Spleen (tissue), 13 donors: Measurements from ENCODE around the gene OR8G1. TPM values are rescaled to one million over a fixed set of nuclear protein-coding genes. Genes with fewer than 3 reads are reported as not detected.

Source experiments
- DNase-seq: peaks from one replicate; pipeline ENCODE4 v3.0.0-alpha.2; 2020
- H3K27ac ChIP-seq, 8 donors: fragments of 200-600 bp; sonication (generic) in 7 of 8; 1 replicate in 4 of 8; 2 replicates in 4 of 8; pipeline versions ENCODE4 v1.5.0 to v1.8.0; 2016 to 2021; ENCODE audit warnings: inconsistent platforms in 4 of 8, mild to moderate bottlenecking in 4 of 8, moderate library complexity in 1 of 8
- H3K27me3 ChIP-seq, 7 donors: fragments of 200-600 bp; sonication (generic) in 6 of 7; replicated peaks in 1 of 7; 1 replicate in 4 of 7; 2 replicates in 3 of 7; pipeline versions ENCODE4 v1.5.0 to v1.8.0; 2016 to 2021; ENCODE audit warnings: inconsistent platforms in 3 of 7, mild to moderate bottlenecking in 1 of 7
- H3K36me3 ChIP-seq, 6 donors: fragments of 200-600 bp; sonication (generic) in 5 of 6; 1 replicate in 4 of 6; 2 replicates in 2 of 6; pipeline versions ENCODE4 v1.5.0 to v1.8.0; 2016 to 2021; ENCODE audit warnings: inconsistent platforms in 2 of 6
- H3K4me1 ChIP-seq, 6 donors: fragments of 200-600 bp; sonication (generic) in 5 of 6; 1 replicate in 3 of 6; 2 replicates in 3 of 6; pipeline versions ENCODE4 v1.5.0 to v1.8.0; 2016 to 2021; ENCODE audit warnings: inconsistent platforms in 3 of 6
- H3K4me3 ChIP-seq, 8 donors: fragments of 200-600 bp; sonication (generic) in 7 of 8; 1 replicate in 4 of 8; 2 replicates in 4 of 8; pipeline versions ENCODE4 v1.5.0 to v1.8.0; 2016 to 2021; ENCODE audit warnings: inconsistent platforms in 4 of 8, mild to moderate bottlenecking in 4 of 8, moderate library complexity in 2 of 8
- H3K9me3 ChIP-seq, 8 donors: fragments of 200-600 bp; sonication (generic) in 7 of 8; 1 replicate in 4 of 8; 2 replicates in 4 of 8; pipeline versions ENCODE4 v1.5.0 to v1.8.0; 2016 to 2021; ENCODE audit warnings: inconsistent platforms in 4 of 8
- CTCF ChIP-seq, 11 experiments: fragments of 200-600 bp in 7 of 11; fragments of 450-650 bp in 4 of 11; sonication (generic) in 4 of 11; IDR thresholded peaks in 8 of 11; conservative IDR thresholded peaks in 3 of 11; 1 replicate in 7 of 11; 2 replicates in 4 of 11; pipeline versions ENCODE4 v1.4.0 to v1.8.0; 2016 to 2021; ENCODE audit warnings: antibody characterized with exemption in 11 of 11, inconsistent platforms in 4 of 11, mild to moderate bottlenecking in 1 of 11
- POLR2A ChIP-seq, 3 donors: fragments of 450-650 bp; IDR thresholded peaks; one replicate each; pipeline ENCODE4 v1.5.1; 2017; ENCODE audit warnings: antibody characterized with exemption in 3 of 3, mild to moderate bottlenecking in 1 of 3
- POLR2AphosphoS5 ChIP-seq, 3 donors: sonication (generic); formaldehyde crosslinking; IDR thresholded peaks; one replicate each; pipeline ENCODE4 v1.5.1; 2017; ENCODE audit warnings: antibody characterized with exemption in 3 of 3
- WGBS, 5 donors: extraction: QIAGEN DNeasy Blood & Tissue Kit in 3 of 5; methylation state at CpG; one replicate each; pipeline versions ENCODE4 v1.1.5 to v1.1.7; 2013 to 2018; 5-methylcytosine and 5-hydroxymethylcytosine counted together
- intact Hi-C: fragments of 100-400 bp; cut with DNase I; formaldehyde crosslinking; loops from one replicate; pipeline ENCODE4 v1.15.0; 2023; ENCODE audit warnings: low total_unique reads
- long read RNA-seq, 2 donors: transcript quantifications; one replicate each; lab custom pipeline, GENCODE V29; 2026
- polyA plus RNA-seq, 3 donors: library from polyadenylated mRNA; stranded (reverse); fragments of 200-250 nt; gene quantifications; one replicate each; pipeline ENCODE4 v1.2.1, GENCODE V29; 2013
- total RNA-seq, 7 donors: library from RNA; depleted of rRNA in 3 of 7; stranded (reverse); fragments of >200 nt in 3 of 7; fragmentation: NEBNext Ultra II Directional in 4 of 7; extraction: Animal tissue kit (Norgen Biotek cat#: 25700) in 4 of 7; gene quantifications; one replicate each; pipeline versions ENCODE4 v1.1.0 to v1.2.1, GENCODE V29; 2016 to 2021
- donor health status: healthy with polysubstance abuse.
- donor health status: DM: no; HTN: no; CAD: no; lungs with moderate emphysema.
- donor health status: DM: no; HTN: no; CAD: no.
- donor health status: Bipolar disorder and iron deficiency.
- donor health status: healthy.
- donor health status: DM: no; HTN: no; CAD: no.
- donor health status: DM: yes; HTN: yes; CAD: no.

OR8G1 gene, protein sequence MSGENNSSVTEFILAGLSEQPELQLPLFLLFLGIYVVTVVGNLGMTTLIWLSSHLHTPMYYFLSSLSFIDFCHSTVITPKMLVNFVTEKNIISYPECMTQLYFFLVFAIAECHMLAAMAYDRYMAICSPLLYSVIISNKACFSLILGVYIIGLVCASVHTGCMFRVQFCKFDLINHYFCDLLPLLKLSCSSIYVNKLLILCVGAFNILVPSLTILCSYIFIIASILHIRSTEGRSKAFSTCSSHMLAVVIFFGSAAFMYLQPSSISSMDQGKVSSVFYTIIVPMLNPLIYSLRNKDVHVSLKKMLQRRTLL
- total RNA-seq (not detected), polyA plus RNA-seq (not detected)
- long read RNA-seq, donor 1: 0 reads
- long read RNA-seq, donor 2: 0 reads

- no peaks in the 10 kb centered on the region for H3K4me1 ChIP-seq
- no peak within 1 kb of the TSS for H3K4me3 ChIP-seq
- H3K27me3 ChIP-seq: no peaks in the 10 kb centered on the region
- intact Hi-C loops: no loop called here
- H3K9me3 ChIP-seq: no peaks in the 10 kb centered on the region
- WGBS, 5 donors: 66 to 82% (median 72%) methylated on average over 3 of the region's 3 CpGs
- TF ChIP-seq CTCF (IDR thresholded peaks at IDR 0.05 in 8 of 11, conservative IDR thresholded peaks at IDR 0.05 in 3 of 11) (no peak), POLR2AphosphoS5 (IDR thresholded peaks at IDR 0.05) (no peak), POLR2A (IDR thresholded peaks at IDR 0.05) (no peak)
- no peak for DNase-seq
- no peak within 1 kb of the TSS for H3K27ac ChIP-seq
- no peaks in the 10 kb centered on the region for H3K36me3 ChIP-seq
Observed at GRCh38 chr11:124240621-124241397, at the start of gene OR8G1. Gene OR8G1 (plus strand): TSS chr11:124241095. CDS start chr11:124249676, 8,581 bp downstream.

DNA sequence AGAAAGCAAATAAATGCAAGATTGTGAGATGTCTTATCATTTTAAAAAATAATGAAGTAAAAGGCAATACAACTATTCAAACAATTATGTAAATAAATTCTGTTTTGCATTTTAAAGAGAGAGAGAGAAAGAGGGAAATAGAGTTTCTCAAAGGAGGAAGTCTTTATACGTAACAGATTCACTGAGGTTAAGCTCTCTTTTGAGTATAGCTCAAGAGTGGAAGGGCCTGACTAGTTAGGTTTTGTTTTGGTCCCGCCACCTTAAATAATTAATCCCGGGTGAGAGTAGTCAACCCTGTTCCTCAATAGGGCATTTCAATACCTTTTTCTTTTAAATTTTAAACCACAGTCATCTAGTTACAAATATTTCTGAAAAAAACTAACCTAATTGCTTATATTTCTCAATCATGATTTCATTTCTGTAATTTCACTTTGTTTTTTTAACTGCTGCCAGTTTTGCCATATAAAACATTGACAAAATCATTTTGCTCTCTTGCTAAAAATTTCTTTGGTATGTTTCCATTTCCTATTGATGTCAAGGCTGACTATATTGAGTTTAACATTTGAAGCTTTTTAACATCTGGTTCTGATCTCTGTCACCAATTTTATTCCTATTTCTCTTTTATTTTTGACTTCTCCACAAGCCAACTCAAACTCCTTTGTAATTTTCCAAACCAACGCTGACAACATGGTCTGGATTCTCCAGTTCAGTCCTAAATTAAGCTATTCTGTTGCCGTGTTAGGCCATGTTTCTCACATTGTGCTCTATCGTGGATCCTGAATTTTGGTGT, 47.5 kb upstream of the OR8G1 start:
- H3K27ac ChIP-seq: peak overlapping the region in 4 of 8 donors; percentile 12 to 48 (median 22)
- H3K4me1 ChIP-seq: peaks cover 0 to 6% (median 0%) of the 10 kb centered on the region in 6 donors
- DNase-seq: no peak
- WGBS, 5 donors: 61 to 69% (median 65%) methylated on average over 6 of the region's 6 CpGs
- peaks cover 0 to 2% (median 0%) of the 10 kb centered on the region in 7 donors for H3K27me3 ChIP-seq
- no peak overlapping the region for H3K4me3 ChIP-seq
- intact Hi-C loops: loop anchor here (5.0 kb wide), 1 partner anchor 116 kb away; no protein-coding TSS in a partner anchor
- H3K9me3 ChIP-seq: no peaks in the 10 kb centered on the region
- H3K36me3 ChIP-seq: no peaks in the 10 kb centered on the region
- no peak for TF ChIP-seq POLR2A (IDR thresholded peaks at IDR 0.05)

GRCh38 chr11:124194293-124195188, 46.4 kb upstream of the OR8G1 start:
- no peaks in the 10 kb centered on the region for H3K36me3 ChIP-seq
- peak overlapping the region in 5 of 8 donors; percentile 13 to 48 (median 38) for H3K27ac ChIP-seq
- intact Hi-C loops: loop anchor here (5.0 kb wide), 1 partner anchor 117 kb away; no protein-coding TSS in a partner anchor
- DNase-seq: no peak
- H3K4me3 ChIP-seq: no peak overlapping the region
- TF ChIP-seq POLR2AphosphoS5 (IDR thresholded peaks at IDR 0.05) (no peak), CTCF (IDR thresholded peaks at IDR 0.05 in 8 of 11, conservative IDR thresholded peaks at IDR 0.05 in 3 of 11) (no peak), POLR2A (IDR thresholded peaks at IDR 0.05) (no peak)
- H3K27me3 ChIP-seq: peaks cover 0 to 6% (median 0%) of the 10 kb centered on the region in 7 donors
- no peaks in the 10 kb centered on the region for H3K9me3 ChIP-seq
- WGBS, 5 donors: 72 to 86% (median 76%) methylated on average over 6 of the region's 6 CpGs
- peaks cover 0 to 6% (median 0%) of the 10 kb centered on the region in 6 donors for H3K4me1 ChIP-seq
